Activated CD8-positive, alpha-beta T cell treated with anti-CD3 and anti-CD28 coated beads for 36 hours (primary cell): ENCODE data around the gene PIK3AP1. TPM values are rescaled to one million over a fixed set of nuclear protein-coding genes. Genes with fewer than 3 reads are reported as not detected.

Source experiments
- ATAC-seq: fragments of 200-7000 bp; cut with Tn5 transposase; one replicate; pipeline ENCODE4 v1.10.0; 2021; ENCODE audit warnings: mild to moderate bottlenecking, moderate library complexity
- CTCF ChIA-PET: fragments of 350-600 bp; sonication (Branson Sonifier 250); formaldehyde crosslinking; loops from one replicate; lab custom pipeline; 2021; ENCODE audit warnings: antibody characterized with exemption; lab: Charles Lee
- POLR2A ChIA-PET: fragments of 350-600 bp; sonication (Branson Sonifier 250); formaldehyde crosslinking; loops from one replicate; lab custom pipeline; 2021; ENCODE audit warnings: antibody characterized with exemption; lab: Charles Lee
- DNase-seq: peaks from one replicate; pipeline ENCODE4 v3.0.0-alpha.2; 2020
- H3K27ac Mint-ChIP-seq: one replicate; pipeline ENCODE4 v1.8.0; 2021; ENCODE audit warnings: mild to moderate bottlenecking, mixed read lengths
- H3K27me3 Mint-ChIP-seq: one replicate; pipeline ENCODE4 v1.8.0; 2021; ENCODE audit warnings: mixed read lengths
- H3K36me3 Mint-ChIP-seq: one replicate; pipeline ENCODE4 v1.8.0; 2021; ENCODE audit warnings: low read depth, mixed read lengths
- H3K4me1 Mint-ChIP-seq: one replicate; pipeline ENCODE4 v1.8.0; 2021; ENCODE audit warnings: low read depth, mixed read lengths
- H3K4me3 Mint-ChIP-seq: one replicate; pipeline ENCODE4 v1.8.0; 2021; ENCODE audit warnings: mild to moderate bottlenecking, moderate library complexity, mixed read lengths
- H3K9me3 Mint-ChIP-seq: one replicate; pipeline ENCODE4 v1.8.0; 2021; ENCODE audit warnings: mixed read lengths
- CTCF ChIP-seq: fragments of 200-600 bp; IDR thresholded peaks from one replicate; pipeline ENCODE4 v1.8.0; 2022; ENCODE audit warnings: antibody characterized with exemption, mild to moderate bottlenecking
- intact Hi-C: fragments of 100-400 bp; cut with micrococcal nuclease; formaldehyde crosslinking; loops from one replicate; pipeline ENCODE4 v1.10.0; 2022
- total RNA-seq, 2 experiments: library from RNA; stranded (reverse); gene quantifications; one replicate each; pipeline ENCODE4 v1.2.3, GENCODE V29; 2021

PIK3AP1 gene
- total RNA-seq, 2 experiments from 2014 or later = 4.1 to 4.7 TPM

GRCh38 chr10:96616961-96617360, 103.4 kb downstream of the PIK3AP1 start:
- Mint-ChIP-seq H3K27me3 (no peaks in the 10 kb centered on the region), H3K4me1 (no peaks in the 10 kb centered on the region), H3K9me3 (no peaks in the 10 kb centered on the region), H3K27ac (no peak overlapping the region), H3K36me3 (no peaks in the 10 kb centered on the region), H3K4me3 (no peak overlapping the region)
- ChIA-PET CTCF (interaction anchor here (2.5 kb wide), 1 partner anchor 24 kb away, joined by 8 read pairs; no protein-coding TSS in a partner anchor), POLR2A (no interaction called here)
- TF ChIP-seq CTCF = no peak
- no peak for DNase-seq
- ATAC-seq = no peak
- intact Hi-C loops = no loop called here

- Mint-ChIP-seq H3K27me3 (no peaks in the 10 kb centered on the region), H3K27ac (no peak overlapping the region), H3K36me3 (no peaks in the 10 kb centered on the region), H3K4me3 (no peak overlapping the region), H3K4me1 (peaks cover 9% of the 10 kb centered on the region), H3K9me3 (no peaks in the 10 kb centered on the region)
- DNase-seq (peak; percentile 17), ATAC-seq (no peak)
- TF ChIP-seq CTCF = no peak
- CTCF ChIA-PET = interaction anchor here (0.7 kb wide), 1 partner anchor 411 kb away, joined by 3 read pairs; no protein-coding TSS in a partner anchor
- intact Hi-C loops = no loop called here
- POLR2A ChIA-PET = no interaction called here
These were observed 105.8 kb downstream of the PIK3AP1 start for GRCh38 chr10:96614515-96614914.

GRCh38 chr10:96613576-96613975, 106.7 kb downstream of the PIK3AP1 start:
- no peak for DNase-seq
- TF ChIP-seq CTCF = no peak
- no peak overlapping the region for H3K4me3 Mint-ChIP-seq
- H3K4me1 Mint-ChIP-seq = peaks cover 9% of the 10 kb centered on the region
- H3K36me3 Mint-ChIP-seq = no peaks in the 10 kb centered on the region
- CTCF ChIA-PET = no interaction called here
- no peaks in the 10 kb centered on the region for H3K27me3 Mint-ChIP-seq
- no peak for ATAC-seq
- no peaks in the 10 kb centered on the region for H3K9me3 Mint-ChIP-seq
- POLR2A ChIA-PET = no interaction called here
- intact Hi-C loops = no loop called here
- no peak overlapping the region for H3K27ac Mint-ChIP-seq

GRCh38 chr10:96612055-96612830, 108.1 kb downstream of the PIK3AP1 start:
- no peak overlapping the region for H3K4me3 Mint-ChIP-seq

More at GRCh38 chr10:96612055-96612830, 108.1 kb downstream of the PIK3AP1 start:
- CTCF ChIA-PET = no interaction called here
- DNase-seq (no peak), ATAC-seq (no peak)
- no peaks in the 10 kb centered on the region for H3K36me3 Mint-ChIP-seq
- H3K27ac Mint-ChIP-seq = no peak overlapping the region
- no peaks in the 10 kb centered on the region for H3K27me3 Mint-ChIP-seq
- no peaks in the 10 kb centered on the region for H3K9me3 Mint-ChIP-seq
- intact Hi-C loops = no loop called here
- POLR2A ChIA-PET = no interaction called here
- TF ChIP-seq CTCF = no peak
- peaks cover 9% of the 10 kb centered on the region for H3K4me1 Mint-ChIP-seq
